Measurements from ENCODE around the gene STX10.

GRCh38 chr19:13109361-13110098, 40.6 kb downstream of the STX10 start:
- TF ChIP-seq, protein P1, sequence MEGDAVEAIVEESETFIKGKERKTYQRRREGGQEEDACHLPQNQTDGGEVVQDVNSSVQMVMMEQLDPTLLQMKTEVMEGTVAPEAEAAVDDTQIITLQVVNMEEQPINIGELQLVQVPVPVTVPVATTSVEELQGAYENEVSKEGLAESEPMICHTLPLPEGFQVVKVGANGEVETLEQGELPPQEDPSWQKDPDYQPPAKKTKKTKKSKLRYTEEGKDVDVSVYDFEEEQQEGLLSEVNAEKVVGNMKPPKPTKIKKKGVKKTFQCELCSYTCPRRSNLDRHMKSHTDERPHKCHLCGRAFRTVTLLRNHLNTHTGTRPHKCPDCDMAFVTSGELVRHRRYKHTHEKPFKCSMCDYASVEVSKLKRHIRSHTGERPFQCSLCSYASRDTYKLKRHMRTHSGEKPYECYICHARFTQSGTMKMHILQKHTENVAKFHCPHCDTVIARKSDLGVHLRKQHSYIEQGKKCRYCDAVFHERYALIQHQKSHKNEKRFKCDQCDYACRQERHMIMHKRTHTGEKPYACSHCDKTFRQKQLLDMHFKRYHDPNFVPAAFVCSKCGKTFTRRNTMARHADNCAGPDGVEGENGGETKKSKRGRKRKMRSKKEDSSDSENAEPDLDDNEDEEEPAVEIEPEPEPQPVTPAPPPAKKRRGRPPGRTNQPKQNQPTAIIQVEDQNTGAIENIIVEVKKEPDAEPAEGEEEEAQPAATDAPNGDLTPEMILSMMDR (IDR thresholded peaks at IDR 0.05): no peak
- no peak for TF ChIP-seq POLR2AphosphoS5 (IDR thresholded peaks at IDR 0.05; ENCODE audit: low read depth, low read length)
- no peak for TF ChIP-seq TCF7L2 (IDR thresholded peaks at IDR 0.05; ENCODE audit: low read depth, low read length)
- no peak for TF ChIP-seq REST (IDR thresholded peaks at IDR 0.05; ENCODE audit: insufficient read depth in 1 of 2, low read depth in 2 of 2, low read length in 1 of 2)

Measured in Panc1 (cell line).